ENCODE results near the gene GLI2. TPM values are rescaled to one million over a fixed set of nuclear protein-coding genes. Genes with fewer than 3 reads are reported as not detected.

Gene GLI2
- total RNA-seq, 2 experiments from 2014 or later: not detected

GRCh38 chr2:120734930-120735651 is 577 bp upstream of the GLI2 start:
- POLR2A ChIA-PET: no interaction called here
- no peaks in the 10 kb centered on the region for H3K9me3 Mint-ChIP-seq
- CTCF ChIA-PET: no interaction called here
- no peaks in the 10 kb centered on the region for H3K36me3 Mint-ChIP-seq
- intact Hi-C loops (cut with micrococcal nuclease): loop anchor here (5.0 kb wide), 1 partner anchor 337 kb away; no protein-coding TSS in a partner anchor
- no peak overlapping the region for H3K27ac Mint-ChIP-seq
- peaks cover 48% of the 10 kb centered on the region for H3K27me3 Mint-ChIP-seq
- peaks cover 6% of the 10 kb centered on the region for H3K4me1 Mint-ChIP-seq (ENCODE audit: low read depth)
- DNase-seq: no peak
- H3K4me3 Mint-ChIP-seq: no peak overlapping the region

- H3K36me3 Mint-ChIP-seq: no peaks in the 10 kb centered on the region
- H3K27me3 Mint-ChIP-seq: peaks cover 56% of the 10 kb centered on the region
- no peaks in the 10 kb centered on the region for H3K9me3 Mint-ChIP-seq
- DNase-seq: no peak
- intact Hi-C loops (cut with micrococcal nuclease): loop anchor here (5.0 kb wide), 1 partner anchor 336 kb away; no protein-coding TSS in a partner anchor
- H3K4me1 Mint-ChIP-seq (ENCODE audit: low read depth): peaks cover 6% of the 10 kb centered on the region
- ChIA-PET POLR2A (no interaction called here), CTCF (no interaction called here)
- H3K27ac Mint-ChIP-seq: no peak overlapping the region
- no peak overlapping the region for H3K4me3 Mint-ChIP-seq
Measured at GRCh38 chr2:120736202-120736623, 545 bp downstream of the GLI2 start.

DNA sequence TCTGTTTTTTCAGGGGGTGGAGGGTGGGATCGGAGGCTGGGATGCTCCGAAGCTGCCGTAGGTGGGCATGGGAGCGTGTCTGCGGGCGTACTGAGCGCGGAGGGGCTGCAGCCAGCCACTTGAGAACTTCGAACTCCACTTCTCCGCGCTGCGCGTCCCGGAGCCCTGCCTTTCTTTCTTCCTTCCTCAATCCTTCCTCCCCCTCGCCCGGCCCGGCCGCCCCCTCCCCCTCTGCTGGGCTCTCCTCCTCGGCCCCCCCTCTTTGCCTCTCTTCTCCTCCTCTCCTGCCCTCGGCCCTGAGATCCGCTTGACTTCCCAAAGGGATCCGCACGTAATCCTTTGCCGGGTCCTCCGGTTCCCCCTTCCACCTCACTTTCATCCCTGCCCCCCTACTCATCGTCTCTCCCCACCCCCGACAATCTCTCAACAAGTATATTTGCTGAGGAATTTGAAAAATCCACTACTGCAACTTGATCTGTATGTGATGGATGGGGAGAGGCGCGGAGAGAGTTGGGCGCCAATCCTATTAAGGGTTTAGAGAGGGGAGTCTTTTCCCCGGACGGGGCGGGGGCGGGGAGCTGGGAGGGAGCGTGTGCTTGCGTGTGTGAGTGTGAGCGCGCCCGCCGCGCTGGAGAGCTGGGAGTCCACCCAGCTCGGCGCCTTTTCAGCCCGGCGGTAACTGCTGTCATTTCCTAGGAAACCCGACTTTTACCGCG is 1.1 kb downstream of the GLI2 start:
- H3K27ac Mint-ChIP-seq: no peak overlapping the region
- ChIA-PET POLR2A (no interaction called here), CTCF (no interaction called here)
- peaks cover 58% of the 10 kb centered on the region for H3K27me3 Mint-ChIP-seq
- no peak overlapping the region for H3K4me3 Mint-ChIP-seq
- H3K9me3 Mint-ChIP-seq: no peaks in the 10 kb centered on the region
- H3K36me3 Mint-ChIP-seq: no peaks in the 10 kb centered on the region
- no peak for DNase-seq
- H3K4me1 Mint-ChIP-seq (ENCODE audit: low read depth): peaks cover 6% of the 10 kb centered on the region
- intact Hi-C loops (cut with micrococcal nuclease): loop anchor here (5.0 kb wide), 1 partner anchor 336 kb away; no protein-coding TSS in a partner anchor

DNA sequence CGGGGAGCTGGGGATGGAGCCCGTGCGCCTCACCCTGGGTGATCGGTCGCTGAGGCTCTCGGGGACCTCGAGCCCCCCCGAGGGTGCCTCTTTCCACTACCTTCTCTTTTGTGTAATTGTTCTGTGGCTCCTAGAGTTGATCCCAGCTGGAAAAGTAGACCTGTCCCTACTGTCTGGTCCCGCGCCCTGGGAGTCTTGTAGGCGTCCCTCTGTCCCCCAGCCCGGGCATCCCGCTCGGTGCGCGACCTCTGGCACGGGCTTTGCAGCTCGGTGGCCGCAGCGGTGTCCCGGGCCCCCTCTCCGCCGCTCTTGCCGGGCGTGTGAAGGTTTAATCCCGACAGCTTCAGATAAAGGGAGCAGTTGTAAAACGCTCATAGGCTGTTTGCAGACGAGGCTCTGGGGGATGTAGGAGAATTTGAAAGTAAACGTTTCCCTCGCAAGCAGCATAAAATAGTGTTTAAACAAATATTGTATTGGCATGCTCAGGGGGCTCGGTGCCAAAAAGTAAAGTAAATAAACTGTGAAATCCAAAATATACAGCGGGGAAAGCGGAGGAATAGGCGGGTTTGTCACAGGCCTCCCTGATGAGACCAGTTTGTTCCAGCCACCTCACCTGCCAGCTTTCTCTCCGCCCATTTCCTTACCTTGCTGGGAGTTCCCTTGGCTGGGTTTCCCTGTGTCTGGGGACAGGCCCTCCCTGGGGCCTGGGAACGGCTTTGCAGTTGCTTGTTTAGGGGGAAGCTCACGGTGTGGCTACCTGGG is 1.9 kb downstream of the GLI2 start:
- DNase-seq: no peak
- intact Hi-C loops (cut with micrococcal nuclease): loop anchor here (5.0 kb wide), 1 partner anchor 335 kb away; no protein-coding TSS in a partner anchor
- no peak overlapping the region for H3K4me3 Mint-ChIP-seq
- H3K27me3 Mint-ChIP-seq: peaks cover 64% of the 10 kb centered on the region
- H3K27ac Mint-ChIP-seq: no peak overlapping the region
- H3K4me1 Mint-ChIP-seq (ENCODE audit: low read depth): peaks cover 6% of the 10 kb centered on the region
- H3K36me3 Mint-ChIP-seq: no peaks in the 10 kb centered on the region
- H3K9me3 Mint-ChIP-seq: no peaks in the 10 kb centered on the region
- ChIA-PET POLR2A (no interaction called here), CTCF (no interaction called here)

DNA sequence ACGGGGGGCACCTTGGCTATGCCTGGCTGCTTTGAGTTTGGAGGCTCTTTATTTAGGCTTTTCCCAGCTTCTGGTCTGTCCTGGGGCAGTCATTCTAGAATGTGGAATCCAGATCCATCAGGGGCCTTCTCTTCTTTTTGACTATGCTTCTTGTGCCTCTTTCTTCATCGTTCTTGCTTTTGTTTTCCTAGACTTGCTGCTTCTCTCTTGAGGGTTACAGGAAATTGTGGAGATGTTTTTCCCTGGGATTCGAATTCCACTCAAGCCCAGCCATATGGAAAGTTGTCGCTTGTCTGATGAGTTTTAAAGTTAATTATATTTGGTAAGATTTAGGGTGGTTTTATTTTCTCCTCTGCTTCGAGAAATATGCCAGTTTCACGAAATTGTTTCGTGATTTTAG is 2.4 kb downstream of the GLI2 start:
- Mint-ChIP-seq H3K27me3 (peaks cover 62% of the 10 kb centered on the region), H3K27ac (no peak overlapping the region), H3K4me1 (ENCODE audit: low read depth) (peaks cover 6% of the 10 kb centered on the region), H3K4me3 (no peak overlapping the region), H3K9me3 (no peaks in the 10 kb centered on the region), H3K36me3 (no peaks in the 10 kb centered on the region)
- CTCF ChIA-PET: no interaction called here
- no peak for DNase-seq
- intact Hi-C loops (cut with micrococcal nuclease): loop anchor here (5.0 kb wide), 1 partner anchor 334 kb away; no protein-coding TSS in a partner anchor
- POLR2A ChIA-PET: no interaction called here

DNA sequence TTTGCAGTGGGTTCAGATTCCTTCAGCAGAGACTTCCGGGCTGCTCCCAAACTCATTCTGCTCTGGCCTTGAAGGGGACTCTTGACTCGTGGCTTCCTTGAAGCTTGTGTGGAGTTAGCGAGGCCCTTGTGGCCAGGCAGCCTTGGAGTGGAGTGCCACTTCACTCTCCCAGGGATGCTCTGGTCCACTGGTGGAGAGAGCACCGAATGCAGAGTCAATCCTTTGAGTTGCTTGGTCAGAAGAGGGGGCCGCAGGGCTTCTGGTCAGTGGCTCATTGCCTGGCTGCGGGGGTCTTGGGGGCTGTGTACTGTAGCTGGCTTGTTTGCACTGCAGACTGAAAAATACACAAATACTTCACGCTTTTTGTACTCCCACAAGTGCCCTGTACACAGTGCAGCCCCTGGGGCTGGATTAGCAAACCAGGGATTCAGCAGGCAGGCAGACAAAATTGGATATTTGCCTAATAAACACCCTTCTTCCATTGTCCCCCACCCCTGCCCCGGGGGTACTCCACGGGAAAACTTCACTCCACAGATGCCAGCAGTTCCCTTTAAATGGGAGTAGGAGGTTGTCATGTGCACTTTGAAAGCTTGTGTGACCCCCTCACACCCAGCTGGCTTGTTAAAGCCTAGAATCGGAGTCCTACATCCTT is 3.2 kb downstream of the GLI2 start:
- Mint-ChIP-seq H3K36me3 (no peaks in the 10 kb centered on the region), H3K9me3 (no peaks in the 10 kb centered on the region), H3K27ac (no peak overlapping the region), H3K4me1 (ENCODE audit: low read depth) (peaks cover 6% of the 10 kb centered on the region), H3K27me3 (peaks cover 60% of the 10 kb centered on the region), H3K4me3 (no peak overlapping the region)
- intact Hi-C loops (cut with micrococcal nuclease): loop anchor here (5.0 kb wide), 1 partner anchor 333 kb away; no protein-coding TSS in a partner anchor
- ChIA-PET CTCF (no interaction called here), POLR2A (no interaction called here)
- DNase-seq: no peak

DNA sequence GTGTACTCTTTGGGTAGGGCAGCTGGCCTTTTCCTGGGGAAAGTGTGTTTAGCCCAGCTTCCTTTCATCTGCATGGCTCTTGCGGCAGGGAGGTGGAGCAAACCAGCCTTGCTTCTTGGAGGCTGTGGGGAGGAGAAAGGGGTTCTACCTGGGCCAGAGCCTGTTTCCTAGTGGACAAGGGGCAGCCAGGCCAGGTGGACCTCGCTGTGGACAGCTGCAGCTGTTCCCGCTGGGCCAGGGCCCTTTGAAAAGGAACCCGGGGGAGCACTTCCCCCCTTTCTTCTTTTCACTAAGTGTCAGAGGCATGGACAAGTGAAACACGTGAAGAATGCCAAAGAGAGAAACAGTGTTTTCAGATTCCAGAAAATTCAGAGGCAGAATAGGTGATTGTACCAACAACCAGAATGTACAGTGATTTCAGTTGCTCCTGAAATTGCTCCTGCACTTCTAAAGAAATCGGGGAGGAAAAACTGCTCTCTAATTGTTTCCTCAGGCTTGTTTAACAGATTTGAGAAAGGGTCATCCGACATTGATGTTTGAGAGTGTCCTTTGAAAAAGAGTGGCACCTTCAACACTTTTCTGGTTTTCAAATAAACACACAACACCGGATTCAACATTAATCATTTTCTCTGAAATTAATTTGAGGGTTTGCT is 3.9 kb downstream of the GLI2 start:
- intact Hi-C loops (cut with micrococcal nuclease): loop anchor here (5.0 kb wide), 1 partner anchor 333 kb away; no protein-coding TSS in a partner anchor
- no peak overlapping the region for H3K4me3 Mint-ChIP-seq
- no peaks in the 10 kb centered on the region for H3K9me3 Mint-ChIP-seq
- DNase-seq: no peak
- ChIA-PET CTCF (no interaction called here), POLR2A (no interaction called here)
- peaks cover 59% of the 10 kb centered on the region for H3K27me3 Mint-ChIP-seq
- H3K36me3 Mint-ChIP-seq: no peaks in the 10 kb centered on the region
- H3K27ac Mint-ChIP-seq: no peak overlapping the region
- peaks cover 6% of the 10 kb centered on the region for H3K4me1 Mint-ChIP-seq (ENCODE audit: low read depth)

GRCh38 chr2:120740375-120740764 is 4.7 kb downstream of the GLI2 start:
- H3K4me3 Mint-ChIP-seq: no peak overlapping the region
- CTCF ChIA-PET: no interaction called here

DNA sequence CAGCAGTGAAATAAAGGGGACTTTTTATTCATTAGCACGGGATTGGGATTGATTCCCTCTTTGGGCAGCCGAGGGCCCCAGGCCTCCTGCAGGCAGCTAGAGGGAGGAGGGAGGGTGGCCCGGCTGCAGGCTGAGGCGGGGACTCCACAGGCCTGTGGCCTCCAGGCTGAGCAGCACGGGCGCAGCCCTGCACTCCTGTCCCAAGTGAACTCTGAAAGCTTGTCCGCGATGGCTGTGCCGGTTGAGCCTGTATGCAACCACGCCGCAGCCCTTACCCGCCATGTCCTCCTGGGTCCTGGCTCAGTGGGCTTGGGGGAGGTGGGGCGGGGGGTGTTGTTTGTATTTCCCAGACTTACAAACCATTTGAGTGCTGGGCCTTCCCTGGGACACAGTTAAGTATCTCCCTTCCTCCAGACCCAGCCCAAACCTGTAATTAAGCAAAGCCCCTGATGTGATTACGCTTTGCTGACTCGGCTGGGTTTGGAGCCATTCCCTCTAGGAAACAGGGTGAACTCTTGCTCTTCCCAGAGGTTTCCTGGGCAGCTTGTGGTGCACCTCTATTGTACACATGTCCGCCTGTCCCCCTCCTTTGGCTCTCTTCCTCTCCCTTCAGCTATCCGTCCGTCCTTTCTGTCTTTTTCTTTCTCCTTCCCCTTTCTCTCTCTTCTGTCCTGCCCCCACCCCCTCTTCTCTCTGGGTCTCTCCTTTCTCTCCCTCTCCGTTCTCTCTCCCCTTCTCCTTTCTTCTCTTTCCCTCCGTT is 5.3 kb downstream of the GLI2 start:
- DNase-seq: no peak
- Mint-ChIP-seq H3K27ac (no peak overlapping the region), H3K9me3 (no peaks in the 10 kb centered on the region), H3K4me1 (ENCODE audit: low read depth) (peaks cover 6% of the 10 kb centered on the region), H3K27me3 (peaks cover 57% of the 10 kb centered on the region), H3K36me3 (no peaks in the 10 kb centered on the region), H3K4me3 (no peak overlapping the region)
- intact Hi-C loops (cut with micrococcal nuclease): no loop called here
- ChIA-PET CTCF (interaction anchor here (0.6 kb wide), 1 partner anchor 340 kb away, joined by 3 read pairs; no protein-coding TSS in a partner anchor), POLR2A (no interaction called here)

More at GRCh38 chr2:120740375-120740764, 4.7 kb downstream of the GLI2 start:
- no peak for DNase-seq
- POLR2A ChIA-PET: no interaction called here
- Mint-ChIP-seq H3K27ac (no peak overlapping the region), H3K27me3 (peaks cover 57% of the 10 kb centered on the region), H3K9me3 (no peaks in the 10 kb centered on the region), H3K36me3 (no peaks in the 10 kb centered on the region), H3K4me1 (ENCODE audit: low read depth) (peaks cover 6% of the 10 kb centered on the region)
- intact Hi-C loops (cut with micrococcal nuclease): no loop called here

- H3K27me3 Mint-ChIP-seq: peaks cover 54% of the 10 kb centered on the region
- H3K4me3 Mint-ChIP-seq: no peak overlapping the region
- H3K36me3 Mint-ChIP-seq: no peaks in the 10 kb centered on the region
- intact Hi-C loops (cut with micrococcal nuclease): no loop called here
- CTCF ChIA-PET: interaction anchor here (0.6 kb wide), 1 partner anchor 339 kb away, joined by 3 read pairs; no protein-coding TSS in a partner anchor
- H3K9me3 Mint-ChIP-seq: no peaks in the 10 kb centered on the region
- POLR2A ChIA-PET: no interaction called here
- no peak overlapping the region for H3K27ac Mint-ChIP-seq
- no peak for DNase-seq
- peaks cover 1% of the 10 kb centered on the region for H3K4me1 Mint-ChIP-seq (ENCODE audit: low read depth)
Measured at GRCh38 chr2:120741571-120742561, 6.2 kb downstream of the GLI2 start.
